GM10248 (cell line): ENCODE results near the gene ARHGAP4.

ENCODE experiments used
- CTCF ChIA-PET: fragments of 300-600 bp; sonication (Branson Sonifier 250); formaldehyde crosslinking; extraction: SDS; loops from one replicate; lab custom pipeline; 2021; ENCODE audit warnings: antibody characterized with exemption; lab: Yijun Ruan, JAX
- POLR2A ChIA-PET: fragments of 350-650 bp; sonication (Branson Sonifier 250); formaldehyde crosslinking; extraction: SDS; loops from one replicate; lab custom pipeline; 2020; ENCODE audit warnings: antibody characterized with exemption; lab: Yijun Ruan, JAX
- DNase-seq: peaks from one replicate; pipeline ENCODE4 v3.0.0; 2012; ENCODE audit errors: extremely low spot score
- TF ChIP-seq, protein P1 (sequence below): IDR thresholded peaks from 2 replicates; pipeline ENCODE4 v1.5.1; 2012; ENCODE audit warnings: mild to moderate bottlenecking, low read depth; ENCODE audit errors: extremely low read depth, missing control alignments, control extremely low read depth

ARHGAP4 gene

DNA sequence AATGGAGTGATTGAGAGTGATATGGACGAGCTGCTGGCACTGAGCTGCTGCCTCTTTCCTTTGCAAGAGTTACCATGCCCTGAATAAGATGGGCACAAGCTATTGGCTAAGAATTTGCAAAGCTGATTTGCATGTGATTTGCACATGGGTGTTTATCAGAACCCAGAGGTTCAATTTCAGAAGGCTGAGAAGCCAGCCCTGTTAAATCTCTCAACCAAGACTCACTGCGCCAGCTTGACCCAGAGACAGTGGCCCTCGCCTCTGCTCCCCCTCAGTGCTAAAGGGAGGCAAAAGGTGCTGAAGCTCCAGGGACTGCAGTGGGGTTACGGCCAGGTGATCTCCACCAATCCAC is 701 bp downstream of the ARHGAP4 start:
- no peak for DNase-seq
- POLR2A ChIA-PET = interaction anchor here (0.8 kb wide), 1 partner anchor 22 kb away, joined by 3 read pairs; no protein-coding TSS in a partner anchor
- TF ChIP-seq, protein P1, sequence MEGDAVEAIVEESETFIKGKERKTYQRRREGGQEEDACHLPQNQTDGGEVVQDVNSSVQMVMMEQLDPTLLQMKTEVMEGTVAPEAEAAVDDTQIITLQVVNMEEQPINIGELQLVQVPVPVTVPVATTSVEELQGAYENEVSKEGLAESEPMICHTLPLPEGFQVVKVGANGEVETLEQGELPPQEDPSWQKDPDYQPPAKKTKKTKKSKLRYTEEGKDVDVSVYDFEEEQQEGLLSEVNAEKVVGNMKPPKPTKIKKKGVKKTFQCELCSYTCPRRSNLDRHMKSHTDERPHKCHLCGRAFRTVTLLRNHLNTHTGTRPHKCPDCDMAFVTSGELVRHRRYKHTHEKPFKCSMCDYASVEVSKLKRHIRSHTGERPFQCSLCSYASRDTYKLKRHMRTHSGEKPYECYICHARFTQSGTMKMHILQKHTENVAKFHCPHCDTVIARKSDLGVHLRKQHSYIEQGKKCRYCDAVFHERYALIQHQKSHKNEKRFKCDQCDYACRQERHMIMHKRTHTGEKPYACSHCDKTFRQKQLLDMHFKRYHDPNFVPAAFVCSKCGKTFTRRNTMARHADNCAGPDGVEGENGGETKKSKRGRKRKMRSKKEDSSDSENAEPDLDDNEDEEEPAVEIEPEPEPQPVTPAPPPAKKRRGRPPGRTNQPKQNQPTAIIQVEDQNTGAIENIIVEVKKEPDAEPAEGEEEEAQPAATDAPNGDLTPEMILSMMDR = no peak

DNA sequence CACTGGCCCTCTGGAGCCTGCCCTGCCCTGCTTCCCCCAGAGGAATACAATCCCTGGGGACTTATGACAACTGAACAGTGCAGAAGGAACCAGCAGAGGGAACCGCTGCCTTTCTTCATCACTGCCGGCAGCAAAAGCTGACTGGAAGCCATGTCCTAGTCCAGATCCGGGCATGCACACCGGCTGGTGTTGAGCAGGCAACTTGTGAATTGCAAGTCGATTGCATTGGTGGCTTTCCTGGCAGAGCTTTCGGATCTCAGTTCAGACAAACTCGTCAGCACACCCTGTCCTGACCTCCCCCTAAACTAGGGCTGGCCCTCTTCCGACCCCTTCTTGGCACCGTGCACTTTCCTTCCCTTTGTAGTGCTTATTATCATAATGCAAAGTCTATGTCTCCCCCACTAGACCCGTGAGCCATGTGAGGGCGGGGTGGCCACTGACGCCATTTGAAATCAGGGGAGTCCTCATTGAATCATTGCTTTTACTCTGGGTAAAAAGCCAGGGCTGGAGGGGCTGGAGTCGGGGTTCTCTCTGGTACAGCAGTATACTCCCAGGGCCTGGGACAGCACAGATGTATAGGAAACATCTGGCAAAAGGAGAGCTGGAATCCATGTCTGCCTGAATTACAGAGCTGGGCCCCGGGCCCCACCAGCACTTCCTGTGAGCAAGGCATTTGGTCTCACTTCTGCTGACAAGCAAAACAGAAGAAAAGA is 1.8 kb downstream of the ARHGAP4 start:
- ChIA-PET CTCF (interaction anchor here (1.4 to 14.1 kb wide), 8 partner anchors 10 to 96 kb away, joined by 3 to 187 read pairs (median 8); partner anchors contain the start of genes NAA10 and RENBP), POLR2A (interaction anchor here (0.8 kb wide), 1 partner anchor 23 kb away, joined by 3 read pairs; no protein-coding TSS in a partner anchor)
- TF ChIP-seq, protein P1 = peak; percentile 25
- no peak for DNase-seq

More for the DNA sequence above, 701 bp downstream of the ARHGAP4 start:
- CTCF ChIA-PET = interaction anchor here (0.6 to 14.1 kb wide), 10 partner anchors 9 to 448 kb away, joined by 3 to 187 read pairs (median 4); partner anchors contain the start of genes NAA10 and RENBP

DNA sequence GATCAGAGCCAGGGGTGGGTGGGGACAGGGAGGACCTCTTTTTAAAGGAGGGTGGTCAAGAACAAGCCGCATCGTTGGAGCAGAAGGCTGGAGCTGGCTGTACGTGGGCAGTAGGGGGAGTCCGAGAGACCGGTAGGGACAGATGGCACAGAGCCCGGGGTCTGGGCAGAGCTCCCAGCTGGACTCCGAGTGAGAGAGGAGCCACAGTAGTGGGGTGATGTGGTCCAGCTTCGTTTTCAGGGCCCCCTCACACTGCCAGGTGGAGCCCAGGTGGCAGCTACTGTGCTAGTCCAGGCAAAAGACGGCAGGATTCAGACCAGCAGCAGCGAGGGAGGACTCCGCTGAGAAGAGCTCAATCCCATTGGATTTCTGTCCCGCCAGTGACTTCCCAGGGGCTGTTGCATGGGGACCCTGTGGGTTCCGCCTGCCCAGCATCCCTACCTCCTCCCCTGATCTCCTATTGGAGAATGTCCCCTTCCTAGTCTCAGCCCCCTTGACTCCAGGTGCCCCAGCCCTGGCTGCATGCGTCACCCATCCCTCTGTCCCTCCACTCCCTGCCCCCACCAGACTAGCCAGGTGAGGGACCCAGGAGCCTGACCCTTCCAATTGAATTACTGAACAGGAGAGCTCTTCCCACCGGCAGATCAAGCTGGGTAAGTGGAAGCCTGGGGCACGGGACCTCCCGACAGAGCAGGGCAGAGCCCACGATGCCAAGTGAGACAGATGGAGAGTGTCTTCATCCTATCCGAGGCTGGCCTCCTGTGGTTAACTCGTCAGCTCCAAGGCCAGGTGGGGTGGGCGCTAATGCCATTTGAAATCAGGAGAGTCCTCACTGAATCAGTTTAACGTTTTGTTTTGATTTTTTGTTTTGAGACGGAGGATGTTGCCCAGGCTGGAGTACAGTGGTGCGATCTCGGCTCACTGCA is 2.9 kb downstream of the ARHGAP4 start:
- TF ChIP-seq, protein P1 = peak; percentile 39
- ChIA-PET CTCF (interaction anchor here (0.7 to 14.1 kb wide), 10 partner anchors 10 to 104 kb away, joined by 3 to 187 read pairs (median 5); partner anchors contain the start of gene RENBP), POLR2A (no interaction called here)
- no peak for DNase-seq

DNA sequence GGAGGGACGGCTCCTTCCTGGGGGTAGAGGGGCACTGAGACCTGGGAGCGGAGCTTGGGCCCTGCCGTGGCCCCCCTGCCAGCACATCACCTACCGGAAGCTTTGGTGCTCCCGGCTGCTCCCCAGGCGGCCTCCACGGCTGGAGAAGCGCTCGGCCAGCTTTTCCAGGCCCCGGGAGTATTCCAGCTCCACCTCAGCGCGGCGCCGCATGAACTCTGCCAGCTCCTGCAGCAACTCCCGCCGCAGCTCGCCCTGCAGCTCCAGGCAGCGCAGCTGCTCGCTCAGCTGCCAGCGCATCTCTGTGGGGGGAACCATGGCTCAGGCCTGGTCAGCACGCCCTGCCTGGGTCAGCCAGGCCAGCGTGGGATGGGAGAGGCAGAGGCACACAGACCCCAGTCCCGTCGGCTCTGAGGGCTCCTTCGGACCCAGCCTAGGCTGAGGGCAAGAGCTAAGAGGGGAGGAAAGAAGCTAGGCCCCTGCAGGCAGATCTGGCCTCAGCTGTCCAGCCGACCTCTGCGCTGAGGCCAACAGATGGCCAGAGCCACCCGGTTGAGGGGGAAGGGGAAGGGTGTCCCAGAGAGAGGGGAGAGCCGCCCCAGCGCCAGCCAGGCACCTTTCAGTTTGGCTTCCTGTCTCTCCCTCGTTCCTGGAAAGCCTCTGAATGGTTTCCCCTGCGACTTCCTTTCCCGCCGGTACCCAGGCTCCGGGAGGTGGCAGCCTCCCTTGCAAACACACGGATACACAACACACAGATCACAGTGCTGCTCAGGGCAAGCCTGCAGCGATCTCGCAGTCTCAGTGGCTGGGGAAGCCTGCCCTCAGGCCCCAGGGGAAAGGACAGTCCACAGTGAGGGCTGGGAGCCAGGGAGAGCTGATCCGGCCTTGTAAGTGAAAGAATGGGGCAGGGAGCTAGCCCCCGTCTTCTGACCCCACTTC is 4.3 kb downstream of the ARHGAP4 start:
- DNase-seq = no peak
- TF ChIP-seq, protein P1 = no peak
- CTCF ChIA-PET = interaction anchor here (1.5 to 14.1 kb wide), 3 partner anchors 11 to 27 kb away, joined by 7 to 187 read pairs (median 26); partner anchors contain the start of gene RENBP
- POLR2A ChIA-PET = no interaction called here

DNA sequence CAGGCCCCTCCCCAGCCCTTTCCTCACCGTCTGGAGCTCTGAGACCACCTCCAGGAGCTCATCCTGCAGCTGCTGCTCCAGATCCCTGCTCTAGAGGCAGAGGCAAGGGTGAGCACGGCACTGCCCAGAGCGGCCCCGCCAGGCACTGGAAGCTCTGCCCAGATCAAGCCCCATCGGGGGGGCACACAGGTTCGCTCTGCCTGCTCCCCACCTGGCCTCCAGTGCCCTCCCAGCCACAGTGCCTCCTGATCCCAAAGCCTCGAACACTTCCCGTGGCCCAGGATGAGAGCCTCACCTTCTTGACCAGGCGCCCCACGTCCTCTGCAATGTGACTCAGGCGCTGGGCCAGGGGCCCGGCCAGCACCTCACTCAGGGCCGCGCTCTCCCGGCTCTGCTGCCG is 5.0 kb downstream of the ARHGAP4 start:
- TF ChIP-seq, protein P1 = no peak
- ChIA-PET POLR2A (no interaction called here), CTCF (interaction anchor here (3.8 to 14.1 kb wide), 2 partner anchors 11 to 28 kb away, joined by 26 to 187 read pairs; partner anchors contain the start of gene RENBP)
- DNase-seq = no peak
